AG09309 (cell line): Measurements from ENCODE around the gene NOP56.

Source experiments
- DNase-seq: peaks from one replicate; pipeline ENCODE4 v3.0.0-alpha.2; 2010; ENCODE audit warnings: low read depth
- H3K4me3 ChIP-seq: 2 replicates; pipeline ENCODE4 v1.5.1; 2011; ENCODE audit warnings: mild to moderate bottlenecking, low read depth, low read length, moderate library complexity; ENCODE audit not compliant: control insufficient read depth
- TF ChIP-seq, protein P1 (sequence below): IDR thresholded peaks from 2 replicates; pipeline ENCODE4 v1.5.1; 2011; ENCODE audit warnings: mild to moderate bottlenecking, low read depth, low read length, inconsistent platforms; ENCODE audit not compliant: insufficient read depth, control insufficient read depth; ENCODE audit errors: missing control alignments

The NOP56 gene

DNA sequence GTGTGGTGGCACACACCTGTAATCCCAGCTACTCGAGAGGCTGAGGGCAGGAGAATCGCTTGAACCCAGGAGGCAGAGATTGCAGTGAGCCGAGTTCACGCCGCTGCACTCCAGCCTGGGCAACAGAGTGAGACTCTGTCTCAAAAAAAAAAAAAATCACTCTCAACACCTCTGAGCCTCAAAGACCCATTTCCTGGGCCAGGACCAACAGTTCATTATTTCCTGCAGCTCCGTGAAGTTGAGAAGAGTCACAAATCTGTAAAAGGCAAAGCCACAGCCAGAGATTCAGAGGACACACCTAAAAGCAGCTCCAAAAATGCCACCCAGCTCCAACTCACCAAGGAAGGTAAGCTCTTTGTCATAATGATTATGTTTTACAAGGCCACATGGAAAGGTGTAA lies 15.2 kb upstream of the NOP56 start:
- no peak for DNase-seq
- H3K4me3 ChIP-seq, result no peak overlapping the region
- TF ChIP-seq, protein P1, sequence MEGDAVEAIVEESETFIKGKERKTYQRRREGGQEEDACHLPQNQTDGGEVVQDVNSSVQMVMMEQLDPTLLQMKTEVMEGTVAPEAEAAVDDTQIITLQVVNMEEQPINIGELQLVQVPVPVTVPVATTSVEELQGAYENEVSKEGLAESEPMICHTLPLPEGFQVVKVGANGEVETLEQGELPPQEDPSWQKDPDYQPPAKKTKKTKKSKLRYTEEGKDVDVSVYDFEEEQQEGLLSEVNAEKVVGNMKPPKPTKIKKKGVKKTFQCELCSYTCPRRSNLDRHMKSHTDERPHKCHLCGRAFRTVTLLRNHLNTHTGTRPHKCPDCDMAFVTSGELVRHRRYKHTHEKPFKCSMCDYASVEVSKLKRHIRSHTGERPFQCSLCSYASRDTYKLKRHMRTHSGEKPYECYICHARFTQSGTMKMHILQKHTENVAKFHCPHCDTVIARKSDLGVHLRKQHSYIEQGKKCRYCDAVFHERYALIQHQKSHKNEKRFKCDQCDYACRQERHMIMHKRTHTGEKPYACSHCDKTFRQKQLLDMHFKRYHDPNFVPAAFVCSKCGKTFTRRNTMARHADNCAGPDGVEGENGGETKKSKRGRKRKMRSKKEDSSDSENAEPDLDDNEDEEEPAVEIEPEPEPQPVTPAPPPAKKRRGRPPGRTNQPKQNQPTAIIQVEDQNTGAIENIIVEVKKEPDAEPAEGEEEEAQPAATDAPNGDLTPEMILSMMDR, result no peak

DNA sequence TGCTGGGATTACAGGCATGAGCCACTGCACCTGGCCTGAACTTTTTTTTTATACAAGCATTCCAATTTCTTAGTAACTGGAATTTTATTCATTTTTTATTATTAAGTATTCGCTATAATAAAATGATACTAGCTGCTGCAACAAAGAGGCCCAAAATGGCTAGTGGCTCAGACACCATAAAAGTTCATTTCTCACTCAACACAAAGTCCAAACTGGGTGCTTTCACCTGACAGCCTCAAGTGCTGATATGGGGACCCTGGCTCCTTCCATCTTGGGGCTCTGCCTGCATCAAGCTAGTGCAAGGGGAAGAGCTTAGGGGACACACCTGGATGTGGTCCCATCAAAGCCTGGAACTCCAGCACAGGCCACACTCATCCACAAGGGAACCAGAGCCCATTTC lies 12.2 kb upstream of the NOP56 start:
- DNase-seq, result no peak

DNA sequence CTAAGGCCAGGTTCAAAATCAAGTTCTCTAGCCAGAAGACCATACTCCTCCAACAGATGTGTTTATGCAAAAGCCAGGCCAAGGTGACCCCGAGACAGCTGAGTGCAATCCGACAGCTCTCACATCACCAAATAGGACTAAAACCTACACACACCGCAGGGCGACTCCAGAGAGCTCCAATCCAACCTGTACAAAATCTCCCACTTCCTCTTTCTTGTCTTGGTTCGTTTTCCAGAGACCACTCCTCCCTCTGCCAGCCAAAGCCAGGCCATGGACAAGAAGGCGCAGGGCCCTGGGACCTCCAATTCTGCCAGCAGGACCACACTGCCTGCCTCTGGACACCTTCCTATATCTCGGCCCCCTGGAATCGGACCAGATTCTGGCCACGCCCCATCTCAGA lies 11.5 kb upstream of the NOP56 start:
- DNase-seq, result no peak
- no peak overlapping the region for H3K4me3 ChIP-seq
- TF ChIP-seq, protein P1, result no peak

More for the DNA sequence above, 12.2 kb upstream of the NOP56 start:
- TF ChIP-seq, protein P1, result no peak
- H3K4me3 ChIP-seq, result no peak overlapping the region

DNA sequence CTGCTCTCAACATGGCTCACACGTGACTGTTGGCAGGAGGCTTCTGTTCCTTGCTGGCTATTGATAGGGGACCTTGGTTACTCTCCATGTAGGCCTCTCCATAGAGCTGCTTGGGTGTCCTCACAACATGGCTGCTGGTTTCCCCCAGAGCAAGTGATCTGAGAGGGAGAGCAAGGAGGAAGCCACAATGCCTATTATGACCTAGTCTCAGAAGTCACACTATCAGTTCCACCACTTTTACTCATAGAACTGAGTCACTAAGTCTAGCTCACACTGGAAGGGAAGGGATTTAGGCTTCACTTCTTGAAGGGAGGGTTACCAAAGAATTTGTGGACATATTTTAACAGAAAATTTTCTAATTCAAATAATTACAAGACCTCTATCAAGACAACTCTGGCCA lies 8.7 kb upstream of the NOP56 start:
- no peak overlapping the region for H3K4me3 ChIP-seq
- DNase-seq, result no peak
- TF ChIP-seq, protein P1, result no peak

DNA sequence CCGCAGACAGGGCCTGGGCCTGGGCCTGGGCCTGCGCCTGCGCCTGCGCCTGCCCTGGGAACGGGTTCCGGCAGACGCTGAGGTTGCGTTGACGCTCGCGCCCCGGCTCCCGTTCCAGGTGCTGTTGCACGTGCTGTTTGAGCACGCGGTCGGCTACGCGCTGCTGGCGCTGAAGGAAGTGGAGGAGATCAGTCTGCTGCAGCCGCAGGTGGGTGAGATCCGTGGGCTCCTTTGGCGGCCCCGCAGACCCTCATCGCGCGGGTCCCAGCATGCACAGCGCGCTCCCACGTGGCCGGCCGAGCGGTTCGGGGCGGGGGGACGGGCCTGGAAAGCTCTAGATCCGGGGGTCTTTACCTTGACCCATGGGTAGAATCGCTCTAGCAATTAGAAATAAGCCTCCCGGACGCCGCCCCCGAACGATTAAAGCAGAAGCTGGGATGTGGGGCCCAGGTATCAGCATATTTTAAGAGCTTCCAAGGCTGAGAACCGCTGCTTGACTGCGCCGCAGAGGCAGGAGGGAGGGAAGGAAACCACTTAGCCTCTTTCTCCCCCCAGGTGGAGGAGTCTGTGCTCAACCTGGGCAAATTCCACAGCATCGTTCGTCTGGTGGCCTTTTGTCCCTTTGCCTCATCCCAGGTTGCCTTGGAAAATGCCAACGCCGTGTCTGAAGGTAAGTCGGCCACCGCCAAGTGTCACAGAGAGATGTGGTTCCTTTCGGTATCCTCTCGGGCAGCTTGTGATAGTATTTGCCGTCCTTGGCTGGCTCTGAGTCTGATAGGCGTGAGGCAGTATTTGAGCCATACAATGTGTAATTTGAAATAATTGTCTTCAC lies 508 bp downstream of the NOP56 start:
- no peak for DNase-seq
- H3K4me3 ChIP-seq, result peak overlapping the region; percentile 82
- TF ChIP-seq, protein P1, result no peak

DNA sequence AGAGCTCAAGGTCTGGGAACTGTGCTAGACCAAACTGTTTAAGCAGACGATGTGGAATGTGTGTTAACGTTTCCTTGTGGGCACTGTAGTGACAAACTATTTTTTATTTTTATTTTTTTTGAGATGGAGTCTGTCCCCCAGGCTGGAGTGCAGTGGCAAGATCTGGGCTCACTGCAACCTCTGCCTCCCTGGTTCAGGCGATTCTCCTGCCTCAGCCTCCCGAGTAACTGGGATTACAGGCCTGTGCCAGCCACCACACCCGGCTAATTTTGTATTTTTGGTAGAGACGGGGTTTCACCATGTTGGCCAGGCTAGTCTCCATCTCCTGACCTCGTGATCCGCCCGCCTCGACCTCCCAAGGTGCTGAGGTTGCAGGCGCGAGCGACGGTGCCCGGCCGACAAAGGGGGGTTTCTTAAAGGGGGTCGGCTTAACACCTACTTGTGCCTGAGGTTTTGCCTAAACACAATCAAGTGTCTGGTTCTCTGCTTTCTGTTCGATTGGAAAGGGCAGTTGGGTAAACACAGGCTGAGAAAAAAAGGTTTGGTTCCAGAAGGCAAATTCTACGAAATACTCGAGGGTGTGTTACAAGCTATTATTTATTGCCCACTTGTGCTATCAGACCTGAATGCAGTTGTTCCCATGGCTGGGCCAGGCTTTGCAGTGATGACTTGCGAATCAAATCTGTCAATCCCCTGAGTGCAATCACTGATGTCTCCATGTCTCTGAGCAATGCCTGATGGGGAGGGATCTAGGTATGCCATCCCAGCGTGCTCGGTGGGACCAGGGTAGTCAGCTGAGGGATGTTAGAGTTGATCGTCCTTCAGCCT lies 1.3 kb downstream of the NOP56 start:
- no peak for DNase-seq
- TF ChIP-seq, protein P1, result no peak
- peak overlapping the region; percentile 82 for H3K4me3 ChIP-seq
